PC-3 (cell line): ENCODE measurements around the gene MACROD2. TPM values are rescaled to one million over a fixed set of nuclear protein-coding genes. Genes with fewer than 3 reads are reported as not detected.

Experiments used
- ATAC-seq: fragments of 200-7000 bp; cut with Tn5 transposase; 2 replicates; pipeline ENCODE4 v1.9.1; 2020; ENCODE audit warnings: mild to moderate bottlenecking, moderate library complexity
- BruUV-seq: library from RNA; stranded (reverse); fragments of 400-500 nt; replicated peaks from 2 replicates; lab custom pipeline; 2021; lab: Mats Ljungman, UMichigan
- CTCF ChIA-PET: fragments of 300-600 bp; sonication (Branson Sonifier 250); formaldehyde crosslinking; loops from one replicate; lab custom pipeline; 2022; ENCODE audit warnings: antibody characterized with exemption; lab: Charles Lee
- POLR2A ChIA-PET: fragments of 300-600 bp; sonication (Branson Sonifier 250); formaldehyde crosslinking; loops from one replicate; lab custom pipeline; 2022; ENCODE audit warnings: antibody characterized with exemption; ENCODE audit not compliant: unreplicated experiment; lab: Charles Lee
- DNase-seq: peaks from one replicate; pipeline ENCODE4 v3.0.0-alpha.2; 2015
- H2AFZ ChIP-seq: fragments of 300-600 bp; sonication (generic); 2 replicates; pipeline ENCODE4 v1.6.0; 2016; ENCODE audit warnings: antibody characterized with exemption, low read length
- H3F3A ChIP-seq: fragments of 300-600 bp; sonication (generic); one replicate; pipeline ENCODE4 v1.6.0; 2017; ENCODE audit warnings: antibody characterized with exemption, low read length, control low read depth, mild to moderate bottlenecking; ENCODE audit not compliant: unreplicated experiment
- H3K27ac ChIP-seq: fragments of 300-600 bp; sonication (generic); 2 replicates; pipeline ENCODE4 v1.5.1; 2016; ENCODE audit warnings: mild to moderate bottlenecking, low read length
- H3K27me3 ChIP-seq: fragments of 300-600 bp; sonication (generic); 2 replicates; pipeline ENCODE4 v1.6.1; 2016; ENCODE audit warnings: low read length, mixed read lengths
- H3K36me3 ChIP-seq: fragments of 300-600 bp; sonication (generic); 2 replicates; pipeline ENCODE4 v1.6.1; 2016; ENCODE audit warnings: low read depth, mixed run types, low read length, mixed read lengths
- H3K4me1 ChIP-seq: fragments of 300-600 bp; sonication (generic); 2 replicates; pipeline ENCODE4 v1.5.1; 2016; ENCODE audit warnings: low read length; ENCODE audit not compliant: insufficient read depth
- H3K4me2 ChIP-seq: fragments of 300-600 bp; sonication (generic); 2 replicates; pipeline ENCODE4 v1.6.0; 2016; ENCODE audit warnings: low read length
- H3K4me3 ChIP-seq: fragments of 300-600 bp; sonication (generic); 2 replicates; pipeline ENCODE4 v1.5.1; 2016; ENCODE audit warnings: mild to moderate bottlenecking, low read length, mixed read lengths
- H3K79me2 ChIP-seq: fragments of 300-600 bp; sonication (generic); 2 replicates; pipeline ENCODE4 v1.6.1; 2017; ENCODE audit warnings: low read length, mixed read lengths
- H3K9ac ChIP-seq: fragments of 300-600 bp; sonication (generic); 2 replicates; pipeline ENCODE4 v1.6.0; 2016; ENCODE audit warnings: mild to moderate bottlenecking, low read length
- H3K9me2 ChIP-seq: fragments of 300-600 bp; sonication (generic); replicated peaks from 2 replicates; pipeline ENCODE4 v1.6.1; 2016; ENCODE audit warnings: mixed run types, low read length, mixed read lengths
- H3K9me3 ChIP-seq: fragments of 300-600 bp; sonication (generic); 2 replicates; pipeline ENCODE4 v1.6.1; 2016; ENCODE audit warnings: low read length, mixed read lengths
- H4K20me1 ChIP-seq: fragments of 300-600 bp; sonication (generic); 2 replicates; pipeline ENCODE4 v1.6.1; 2016; ENCODE audit warnings: low read length, mixed read lengths
- CTCF ChIP-seq: fragments of 300-600 bp; sonication (generic); conservative IDR thresholded peaks from 2 replicates; pipeline ENCODE4 v1.5.1; 2017; ENCODE audit warnings: antibody characterized with exemption, low read depth, mild to moderate bottlenecking, low read length
- EZH2 ChIP-seq: fragments of 300-600 bp; sonication (generic); IDR thresholded peaks from one replicate; pipeline ENCODE4 v1.6.1; 2017; ENCODE audit warnings: antibody characterized with exemption, mild to moderate bottlenecking, low read length; ENCODE audit not compliant: unreplicated experiment
- EZH2phosphoT487 ChIP-seq: fragments of 300-600 bp; sonication (generic); IDR thresholded peaks from 2 replicates; pipeline ENCODE4 v1.6.1; 2018; ENCODE audit warnings: mild to moderate bottlenecking, antibody characterized with exemption, low read length, borderline replicate concordance
- intact Hi-C: fragments of 100-400 bp; cut with micrococcal nuclease; formaldehyde crosslinking; loops from 2 replicates; pipeline ENCODE4 v1.9.0; 2023
- total RNA-seq: library from RNA; depleted of rRNA; stranded (reverse); fragments of >200 nt; gene quantifications from 2 replicates; pipeline ENCODE4 v1.2.3, GENCODE V29; 2014

The MACROD2 gene
- total RNA-seq, 1 experiment from 2014 or later = 3.1 TPM

GRCh38 chr20:15178581-15178980 lies 1183.3 kb downstream of the MACROD2 start:
- BruUV-seq = no TSS peak
- DNase-seq (no peak), ATAC-seq (no peak)
- Histone ChIP-seq H3K27me3 (no peaks in the 10 kb centered on the region), H4K20me1 (no peaks in the 10 kb centered on the region), H3K9me2 (no peaks in the 10 kb centered on the region), H3K4me3 (no peak overlapping the region), H3K79me2 (no peaks in the 10 kb centered on the region), H3K9ac (no peak overlapping the region), H3K9me3 (no peaks in the 10 kb centered on the region), H3K27ac (no peak overlapping the region), H3F3A (no peaks in the 10 kb centered on the region), H3K36me3 (no peaks in the 10 kb centered on the region), H3K4me2 (no peak overlapping the region), H2AFZ (no peak overlapping the region), H3K4me1 (no peaks in the 10 kb centered on the region)
- intact Hi-C loops = no loop called here
- TF ChIP-seq EZH2 (no peak), EZH2phosphoT487 (no peak), CTCF (no peak)
- POLR2A ChIA-PET = no interaction called here
- CTCF ChIA-PET = no interaction called here

- no peaks in the 10 kb centered on the region for H3K4me1 ChIP-seq
- H3K27ac ChIP-seq = no peak overlapping the region
- BruUV-seq = no TSS peak
- H3F3A ChIP-seq = no peaks in the 10 kb centered on the region
- H2AFZ ChIP-seq = no peak overlapping the region
- no peak for TF ChIP-seq CTCF
- TF ChIP-seq EZH2 = no peak
- no peak for TF ChIP-seq EZH2phosphoT487
- ATAC-seq (no peak), DNase-seq (no peak)
- H3K36me3 ChIP-seq = no peaks in the 10 kb centered on the region
- no peaks in the 10 kb centered on the region for H3K9me2 ChIP-seq
- no peaks in the 10 kb centered on the region for H4K20me1 ChIP-seq
- H3K4me3 ChIP-seq = no peak overlapping the region
- ChIA-PET CTCF (no interaction called here), POLR2A (no interaction called here)
- no peak overlapping the region for H3K9ac ChIP-seq
- intact Hi-C loops = no loop called here
- H3K27me3 ChIP-seq = no peaks in the 10 kb centered on the region
- no peaks in the 10 kb centered on the region for H3K9me3 ChIP-seq
- no peaks in the 10 kb centered on the region for H3K79me2 ChIP-seq
- no peak overlapping the region for H3K4me2 ChIP-seq
Observed at GRCh38 chr20:15179381-15179780, 1184.1 kb downstream of the MACROD2 start.

DNA sequence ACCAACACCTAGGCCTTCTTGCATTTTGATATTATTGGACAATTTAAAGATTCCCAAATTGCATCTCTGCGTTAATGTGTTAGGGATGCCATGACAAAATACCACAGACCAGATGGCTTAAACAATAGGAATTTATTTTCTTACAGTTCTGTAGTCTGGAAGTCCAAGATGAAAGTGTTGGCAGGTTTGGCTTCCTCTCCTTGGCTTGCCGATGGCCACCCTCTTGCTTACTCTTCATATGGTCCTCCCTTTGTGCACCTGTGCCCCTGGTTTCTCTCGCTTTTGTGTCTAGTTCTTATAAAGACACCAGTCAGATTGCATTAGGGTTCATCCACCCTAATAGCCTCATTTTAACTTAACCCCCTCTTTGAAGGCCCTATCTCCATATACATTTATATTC lies 1184.5 kb downstream of the MACROD2 start:
- no peak for DNase-seq
- Histone ChIP-seq H3K36me3 (no peaks in the 10 kb centered on the region), H3K4me3 (no peak overlapping the region), H3K4me2 (no peak overlapping the region), H3K9ac (no peak overlapping the region), H3K79me2 (no peaks in the 10 kb centered on the region), H3K9me2 (no peaks in the 10 kb centered on the region), H4K20me1 (no peaks in the 10 kb centered on the region), H3F3A (no peaks in the 10 kb centered on the region), H3K9me3 (no peaks in the 10 kb centered on the region), H3K4me1 (peaks cover under 1% of the 10 kb centered on the region; the same call in 1 of the 2 replicates), H3K27me3 (no peaks in the 10 kb centered on the region), H3K27ac (no peak overlapping the region), H2AFZ (no peak overlapping the region)
- no peak for ATAC-seq
- ChIA-PET POLR2A (no interaction called here), CTCF (no interaction called here)
- BruUV-seq = no TSS peak
- TF ChIP-seq EZH2phosphoT487 = no peak
- no peak for TF ChIP-seq EZH2
- no peak for TF ChIP-seq CTCF
- intact Hi-C loops = no loop called here
